K562 (cell line): ENCODE results near the gene FBXO33.

Experiments
- CHD4 ChIP-seq: fragments of 200-600 bp; sonication (generic); IDR thresholded peaks from 3 replicates; pipeline ENCODE4 v1.6.1; 2012; ENCODE audit warnings: low read depth, mild to moderate bottlenecking, mixed read lengths, low read length, inconsistent platforms; ENCODE audit not compliant: insufficient read depth, insufficient replicate concordance, poor library complexity, severe bottlenecking
- CTCF ChIP-seq, 3 experiments: IDR thresholded peaks in 2 of 3; conservative IDR thresholded peaks in 1 of 3; 2 replicates each; pipeline ENCODE4 v1.5.1; 2011 to 2012; ENCODE audit warnings: low read length in 3 of 3, mild to moderate bottlenecking in 3 of 3, control low read depth in 2 of 3, improper control_type of control experiment in 1 of 3, inconsistent platforms in 1 of 3, low read depth in 1 of 3, mixed read lengths in 1 of 3, moderate library complexity in 1 of 3; ENCODE audit not compliant: insufficient read depth in 2 of 3
- EZH2 ChIP-seq: IDR thresholded peaks from 2 replicates; pipeline ENCODE4 v1.6.1; 2012; ENCODE audit warnings: low read depth, mild to moderate bottlenecking, inconsistent platforms, low read length, borderline replicate concordance
- FOXK2 ChIP-seq, 2 experiments: fragments of 450-650 bp; IDR thresholded peaks in 1 of 2; conservative IDR thresholded peaks in 1 of 2; 2 replicates each; pipeline ENCODE4 v1.6.1; 2016; ENCODE audit warnings: low read depth in 2 of 2, mild to moderate bottlenecking in 1 of 2
- MTA2 ChIP-seq: fragments of 450-650 bp; IDR thresholded peaks from 2 replicates; pipeline ENCODE4 v1.6.1; 2016; ENCODE audit warnings: low read depth
- SREBF2 ChIP-seq: sonication (generic); formaldehyde crosslinking; IDR thresholded peaks from 2 replicates; pipeline ENCODE4 v1.4.0; 2020; ENCODE audit warnings: mild to moderate bottlenecking, missing genetic modification reagents

GRCh38 chr14:39472078-39472477 is 39.8 kb upstream of the FBXO33 start:
- TF ChIP-seq CHD4 (no peak), CTCF (IDR thresholded peaks at IDR 0.05 in 2 of 3, conservative IDR thresholded peaks at IDR 0.05 in 1 of 3; ENCODE audit: insufficient read depth in 2 of 3, low read depth in 1 of 3, low read length in 3 of 3) (no peak), SREBF2 (CRISPR knock-in tag) (no peak), EZH2 (no peak), FOXK2 (conservative IDR thresholded peaks at IDR 0.05 in 1 of 2, IDR thresholded peaks at IDR 0.05 in 1 of 2; ENCODE audit: low read depth in 2 of 2) (no peak), MTA2 (no peak)
